HT1080 (cell line): ENCODE data around the gene MMP3. TPM values are rescaled to one million over a fixed set of nuclear protein-coding genes. Genes with fewer than 3 reads are reported as not detected.
A peak's percentile ranks its signal among the peaks of the same experiment; 100 is the strongest.

ENCODE experiments used
- DNase-seq: peaks from one replicate; pipeline ENCODE4 v3.0.0-alpha.2; 2015; ENCODE audit warnings: low read depth
- total RNA-seq: library from RNA; depleted of rRNA; stranded (reverse); fragments of >200 nt; shearing (Covaris generic); gene quantifications from 2 replicates; pipeline ENCODE4 v1.2.3, GENCODE V29; 2014

The MMP3 gene
- total RNA-seq, 1 experiment from 2014 or later, result 20.0 TPM

GRCh38 chr11:102832612-102833011 lies 10.8 kb downstream of the MMP3 start:
- no peak for DNase-seq

GRCh38 chr11:102831489-102832440 lies 11.6 kb downstream of the MMP3 start:
- DNase-seq, result no peak

- DNase-seq, result no peak
Measured at GRCh38 chr11:102831128-102831488, 12.3 kb downstream of the MMP3 start.

- DNase-seq, result no peak
Measured at GRCh38 chr11:102830001-102830727, 13.2 kb downstream of the MMP3 start.

GRCh38 chr11:102829316-102830000 lies 14.0 kb downstream of the MMP3 start:
- no peak for DNase-seq

- no peak for DNase-seq
Measured at GRCh38 chr11:102824556-102824955, 18.9 kb downstream of the MMP3 start.

GRCh38 chr11:102819491-102819890 lies 23.9 kb downstream of the MMP3 start:
- DNase-seq, result no peak

GRCh38 chr11:102813484-102813883 lies 29.9 kb downstream of the MMP3 start:
- DNase-seq, result no peak

GRCh38 chr11:102812188-102812587 lies 31.2 kb downstream of the MMP3 start:
- no peak for DNase-seq

- DNase-seq, result peak; percentile 57
Measured at GRCh38 chr11:102810950-102811660, 32.3 kb downstream of the MMP3 start.

GRCh38 chr11:102809971-102810370 lies 33.4 kb downstream of the MMP3 start:
- DNase-seq, result no peak

GRCh38 chr11:102807921-102808320 lies 35.5 kb downstream of the MMP3 start:
- peak; percentile 24 for DNase-seq

GRCh38 chr11:102806296-102806695 lies 37.1 kb downstream of the MMP3 start:
- DNase-seq, result no peak

GRCh38 chr11:102802341-102802740 lies 41.1 kb downstream of the MMP3 start:
- DNase-seq, result peak; percentile 77

GRCh38 chr11:102800767-102801166 lies 42.6 kb downstream of the MMP3 start:
- no peak for DNase-seq

- no peak for DNase-seq
Measured at GRCh38 chr11:102799681-102800340, 43.6 kb downstream of the MMP3 start.

- DNase-seq, result peak; percentile 76
Measured at GRCh38 chr11:102798012-102798746, 45.2 kb downstream of the MMP3 start, which contains the start of gene MMP1. MMP1 (minus strand) TSS chr11:102798160; CDS start chr11:102798092, 68 bp downstream.

- peak; percentile 65 for DNase-seq
Measured at GRCh38 chr11:102794382-102794781, 49.0 kb downstream of the MMP3 start.

GRCh38 chr11:102793677-102794290 lies 49.6 kb downstream of the MMP3 start:
- DNase-seq, result no peak
